Loucy (cell line): ENCODE measurements around the gene RPUSD1.

Source experiments
- EZH2phosphoT487 ChIP-seq: fragments of 200-600 bp; IDR thresholded peaks from 2 replicates; pipeline ENCODE4 v1.6.1; 2018; ENCODE audit warnings: antibody characterized with exemption, mild to moderate bottlenecking, moderate library complexity, borderline replicate concordance
- TF ChIP-seq, protein P1 (sequence below): fragments of 200-600 bp; sonication (generic); conservative IDR thresholded peaks from 2 replicates; pipeline ENCODE4 v1.5.1; 2014; ENCODE audit warnings: mild to moderate bottlenecking, antibody characterized with exemption, low read length

- TF ChIP-seq, protein P1, sequence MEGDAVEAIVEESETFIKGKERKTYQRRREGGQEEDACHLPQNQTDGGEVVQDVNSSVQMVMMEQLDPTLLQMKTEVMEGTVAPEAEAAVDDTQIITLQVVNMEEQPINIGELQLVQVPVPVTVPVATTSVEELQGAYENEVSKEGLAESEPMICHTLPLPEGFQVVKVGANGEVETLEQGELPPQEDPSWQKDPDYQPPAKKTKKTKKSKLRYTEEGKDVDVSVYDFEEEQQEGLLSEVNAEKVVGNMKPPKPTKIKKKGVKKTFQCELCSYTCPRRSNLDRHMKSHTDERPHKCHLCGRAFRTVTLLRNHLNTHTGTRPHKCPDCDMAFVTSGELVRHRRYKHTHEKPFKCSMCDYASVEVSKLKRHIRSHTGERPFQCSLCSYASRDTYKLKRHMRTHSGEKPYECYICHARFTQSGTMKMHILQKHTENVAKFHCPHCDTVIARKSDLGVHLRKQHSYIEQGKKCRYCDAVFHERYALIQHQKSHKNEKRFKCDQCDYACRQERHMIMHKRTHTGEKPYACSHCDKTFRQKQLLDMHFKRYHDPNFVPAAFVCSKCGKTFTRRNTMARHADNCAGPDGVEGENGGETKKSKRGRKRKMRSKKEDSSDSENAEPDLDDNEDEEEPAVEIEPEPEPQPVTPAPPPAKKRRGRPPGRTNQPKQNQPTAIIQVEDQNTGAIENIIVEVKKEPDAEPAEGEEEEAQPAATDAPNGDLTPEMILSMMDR: no peak
- TF ChIP-seq EZH2phosphoT487: no peak
Measured at GRCh38 chr16:740459-740763, 47.8 kb downstream of the RPUSD1 start.
